Endothelial cell of umbilical vein (primary cell): ENCODE results near the gene CLK4.

Source experiments
- POLR2A ChIP-seq: IDR thresholded peaks from 2 replicates; pipeline ENCODE4 v1.6.1; 2012; ENCODE audit warnings: low read depth, mild to moderate bottlenecking, control low read depth, low read length
- POLR2AphosphoS5 ChIP-seq: IDR thresholded peaks from 2 replicates; pipeline ENCODE4 v1.6.1; 2012; ENCODE audit warnings: low read depth, mild to moderate bottlenecking, control low read depth, low read length, moderate library complexity; ENCODE audit not compliant: insufficient read depth
- TF ChIP-seq, protein P1 (sequence below), 2 donors: IDR thresholded peaks; 1 replicate in 1 of 2; 2 replicates in 1 of 2; pipeline ENCODE4 v1.5.1; 2011; ENCODE audit warnings: low read length in 2 of 2, mild to moderate bottlenecking in 2 of 2, moderate library complexity in 2 of 2, control low read depth in 1 of 2, inconsistent platforms in 1 of 2, low read depth in 1 of 2; ENCODE audit not compliant: insufficient read depth in 1 of 2; ENCODE audit errors: extremely low read depth in 1 of 2

DNA sequence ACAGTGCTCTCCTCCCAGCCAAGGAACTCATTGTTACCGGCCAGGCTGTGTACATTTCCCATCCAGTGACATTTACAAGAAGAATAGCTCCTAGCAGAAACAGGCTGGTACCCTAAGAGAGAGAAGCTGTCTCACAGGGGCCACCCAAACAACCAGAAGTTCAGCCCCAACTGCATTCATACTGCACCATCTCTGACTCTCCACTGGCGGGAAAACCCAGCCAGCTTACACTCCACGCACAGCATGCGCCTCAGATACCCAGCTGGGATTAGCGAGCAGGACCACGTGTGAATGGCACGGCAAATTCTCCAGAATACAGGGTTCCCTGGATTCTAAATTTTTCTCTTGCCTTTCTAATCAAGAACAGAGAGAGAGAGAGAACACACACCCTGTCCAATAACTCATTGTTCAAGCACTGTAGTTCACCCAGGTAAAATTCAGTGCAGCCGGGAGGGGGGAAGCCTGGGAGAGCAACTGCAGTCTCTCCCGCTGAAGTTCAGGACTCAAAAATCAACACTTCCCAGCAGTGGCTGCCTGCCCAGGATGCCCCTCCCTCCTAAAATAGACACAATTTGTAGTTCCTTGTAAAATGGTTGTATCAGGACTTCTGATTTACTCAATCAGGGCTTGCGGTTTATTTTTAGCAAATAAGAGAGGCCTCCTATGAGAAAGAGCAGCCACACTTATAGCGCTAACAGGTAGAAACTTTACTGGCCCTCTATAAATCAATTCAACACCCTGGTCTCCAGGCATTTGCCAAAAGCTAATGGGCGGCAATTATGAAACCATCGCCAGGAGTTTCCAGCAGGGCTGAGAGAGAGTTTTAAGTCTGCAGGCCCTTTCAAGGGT lies 38.9 kb downstream of the CLK4 start:
- TF ChIP-seq POLR2A, result no peak
- no peak for TF ChIP-seq POLR2AphosphoS5
- TF ChIP-seq, protein P1, sequence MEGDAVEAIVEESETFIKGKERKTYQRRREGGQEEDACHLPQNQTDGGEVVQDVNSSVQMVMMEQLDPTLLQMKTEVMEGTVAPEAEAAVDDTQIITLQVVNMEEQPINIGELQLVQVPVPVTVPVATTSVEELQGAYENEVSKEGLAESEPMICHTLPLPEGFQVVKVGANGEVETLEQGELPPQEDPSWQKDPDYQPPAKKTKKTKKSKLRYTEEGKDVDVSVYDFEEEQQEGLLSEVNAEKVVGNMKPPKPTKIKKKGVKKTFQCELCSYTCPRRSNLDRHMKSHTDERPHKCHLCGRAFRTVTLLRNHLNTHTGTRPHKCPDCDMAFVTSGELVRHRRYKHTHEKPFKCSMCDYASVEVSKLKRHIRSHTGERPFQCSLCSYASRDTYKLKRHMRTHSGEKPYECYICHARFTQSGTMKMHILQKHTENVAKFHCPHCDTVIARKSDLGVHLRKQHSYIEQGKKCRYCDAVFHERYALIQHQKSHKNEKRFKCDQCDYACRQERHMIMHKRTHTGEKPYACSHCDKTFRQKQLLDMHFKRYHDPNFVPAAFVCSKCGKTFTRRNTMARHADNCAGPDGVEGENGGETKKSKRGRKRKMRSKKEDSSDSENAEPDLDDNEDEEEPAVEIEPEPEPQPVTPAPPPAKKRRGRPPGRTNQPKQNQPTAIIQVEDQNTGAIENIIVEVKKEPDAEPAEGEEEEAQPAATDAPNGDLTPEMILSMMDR (IDR thresholded peaks at IDR 0.05; ENCODE audit: extremely low read depth in 1 of 2, insufficient read depth in 1 of 2, low read depth in 1 of 2, low read length in 2 of 2), result no peak
